Activated B cell treated with CpG ODN at 0.5 μM for 24 hours (primary cell): Measurements from ENCODE around the gene ZNF248. TPM values are rescaled to one million over a fixed set of nuclear protein-coding genes. Genes with fewer than 3 reads are reported as not detected.

ENCODE experiments used
- ATAC-seq: fragments of 200-7000 bp; cut with Tn5 transposase; one replicate; pipeline ENCODE4 v1.10.0; 2021; ENCODE audit warnings: low read depth, mild to moderate bottlenecking, moderate library complexity
- CTCF ChIA-PET: fragments of 350-600 bp; sonication (Branson Sonifier 250); formaldehyde crosslinking; loops from one replicate; lab custom pipeline; 2021; ENCODE audit warnings: antibody characterized with exemption; lab: Charles Lee
- POLR2A ChIA-PET: fragments of 350-600 bp; sonication (Branson Sonifier 250); formaldehyde crosslinking; loops from one replicate; lab custom pipeline; 2021; ENCODE audit warnings: antibody characterized with exemption; lab: Charles Lee
- DNase-seq: peaks from one replicate; pipeline ENCODE4 v3.0.0; 2022
- H3K27ac Mint-ChIP-seq: one replicate; pipeline ENCODE4 v1.8.0; 2020; ENCODE audit warnings: mixed read lengths
- H3K27me3 Mint-ChIP-seq: one replicate; pipeline ENCODE4 v1.8.0; 2021; ENCODE audit warnings: mixed read lengths
- H3K36me3 Mint-ChIP-seq: one replicate; pipeline ENCODE4 v1.8.0; 2021; ENCODE audit warnings: low read depth, mixed read lengths
- H3K4me1 Mint-ChIP-seq: one replicate; pipeline ENCODE4 v1.8.0; 2021; ENCODE audit warnings: mixed read lengths
- H3K4me3 Mint-ChIP-seq: one replicate; pipeline ENCODE4 v1.8.0; 2020; ENCODE audit warnings: mild to moderate bottlenecking, mixed read lengths
- H3K9me3 Mint-ChIP-seq: one replicate; pipeline ENCODE4 v1.8.0; 2020; ENCODE audit warnings: mixed read lengths
- intact Hi-C: fragments of 100-400 bp; cut with micrococcal nuclease; formaldehyde crosslinking; loops from one replicate; pipeline ENCODE4 v1.15.1; 2024
- total RNA-seq: library from RNA; stranded (reverse); gene quantifications from 2 replicates; pipeline ENCODE4 v1.2.3, GENCODE V29; 2022
- TF ChIP-seq, protein P1 (sequence below): fragments of 200-600 bp; IDR thresholded peaks from one replicate; pipeline ENCODE4 v1.8.0; 2022; ENCODE audit warnings: antibody characterized with exemption, mild to moderate bottlenecking

The ZNF248 gene
- 9.2 and 12.1 TPM in 2 replicates for total RNA-seq

GRCh38 chr10:37857287-37858211 lies at the start of gene ZNF248:
ZNF248 (minus strand) TSS chr10:37857610; CDS start chr10:37856310, 1,300 bp downstream.
- CTCF ChIA-PET = no interaction called here

GRCh38 chr10:37906382-37906781 lies 49.0 kb upstream of the ZNF248 start:
- H3K36me3 Mint-ChIP-seq = no peaks in the 10 kb centered on the region
- intact Hi-C loops = no loop called here
- H3K27ac Mint-ChIP-seq = no peak overlapping the region

More at GRCh38 chr10:37857287-37858211, at the start of gene ZNF248:
- DNase-seq (peak; percentile 91), ATAC-seq (peak; percentile 96)
- H3K27me3 Mint-ChIP-seq = no peaks in the 10 kb centered on the region
- peak within 1 kb of the TSS; percentile 95 for H3K4me3 Mint-ChIP-seq
- POLR2A ChIA-PET = interaction anchor here (0.6 to 1.4 kb wide), 7 partner anchors 118 to 545 kb away, joined by 3 to 7 read pairs (median 4); partner anchors contain the start of genes ZNF25 and ZNF33A
- TF ChIP-seq, protein P1, sequence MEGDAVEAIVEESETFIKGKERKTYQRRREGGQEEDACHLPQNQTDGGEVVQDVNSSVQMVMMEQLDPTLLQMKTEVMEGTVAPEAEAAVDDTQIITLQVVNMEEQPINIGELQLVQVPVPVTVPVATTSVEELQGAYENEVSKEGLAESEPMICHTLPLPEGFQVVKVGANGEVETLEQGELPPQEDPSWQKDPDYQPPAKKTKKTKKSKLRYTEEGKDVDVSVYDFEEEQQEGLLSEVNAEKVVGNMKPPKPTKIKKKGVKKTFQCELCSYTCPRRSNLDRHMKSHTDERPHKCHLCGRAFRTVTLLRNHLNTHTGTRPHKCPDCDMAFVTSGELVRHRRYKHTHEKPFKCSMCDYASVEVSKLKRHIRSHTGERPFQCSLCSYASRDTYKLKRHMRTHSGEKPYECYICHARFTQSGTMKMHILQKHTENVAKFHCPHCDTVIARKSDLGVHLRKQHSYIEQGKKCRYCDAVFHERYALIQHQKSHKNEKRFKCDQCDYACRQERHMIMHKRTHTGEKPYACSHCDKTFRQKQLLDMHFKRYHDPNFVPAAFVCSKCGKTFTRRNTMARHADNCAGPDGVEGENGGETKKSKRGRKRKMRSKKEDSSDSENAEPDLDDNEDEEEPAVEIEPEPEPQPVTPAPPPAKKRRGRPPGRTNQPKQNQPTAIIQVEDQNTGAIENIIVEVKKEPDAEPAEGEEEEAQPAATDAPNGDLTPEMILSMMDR = no peak
- peak within 1 kb of the TSS; percentile 93 for H3K27ac Mint-ChIP-seq
- H3K9me3 Mint-ChIP-seq = no peaks in the 10 kb centered on the region
- peaks cover 31% of the 10 kb centered on the region for H3K4me1 Mint-ChIP-seq
- peaks cover 26% of the 10 kb centered on the region for H3K36me3 Mint-ChIP-seq
- intact Hi-C loops = loop anchor here (1.0 to 5.0 kb wide), 7 partner anchors 9 to 545 kb away; partner anchors contain the start of genes ZNF25, ZNF33A and ZNF37A

GRCh38 chr10:37896436-37896835 lies 39.0 kb upstream of the ZNF248 start:
- no peaks in the 10 kb centered on the region for H3K4me1 Mint-ChIP-seq
- intact Hi-C loops = no loop called here
- ATAC-seq (no peak), DNase-seq (no peak)
- H3K27me3 Mint-ChIP-seq = peaks cover 2% of the 10 kb centered on the region
- no peak overlapping the region for H3K27ac Mint-ChIP-seq
- H3K36me3 Mint-ChIP-seq = peaks cover 12% of the 10 kb centered on the region
- CTCF ChIA-PET = no interaction called here
- POLR2A ChIA-PET = no interaction called here
- TF ChIP-seq, protein P1 = no peak
- H3K9me3 Mint-ChIP-seq = peaks cover 28% of the 10 kb centered on the region
- H3K4me3 Mint-ChIP-seq = no peak overlapping the region

More at GRCh38 chr10:37906382-37906781, 49.0 kb upstream of the ZNF248 start:
- peaks cover 4% of the 10 kb centered on the region for H3K9me3 Mint-ChIP-seq
- DNase-seq (no peak), ATAC-seq (no peak)
- no peaks in the 10 kb centered on the region for H3K4me1 Mint-ChIP-seq
- TF ChIP-seq, protein P1 = no peak
- ChIA-PET CTCF (no interaction called here), POLR2A (no interaction called here)
- H3K4me3 Mint-ChIP-seq = no peak overlapping the region
- no peaks in the 10 kb centered on the region for H3K27me3 Mint-ChIP-seq

DNA sequence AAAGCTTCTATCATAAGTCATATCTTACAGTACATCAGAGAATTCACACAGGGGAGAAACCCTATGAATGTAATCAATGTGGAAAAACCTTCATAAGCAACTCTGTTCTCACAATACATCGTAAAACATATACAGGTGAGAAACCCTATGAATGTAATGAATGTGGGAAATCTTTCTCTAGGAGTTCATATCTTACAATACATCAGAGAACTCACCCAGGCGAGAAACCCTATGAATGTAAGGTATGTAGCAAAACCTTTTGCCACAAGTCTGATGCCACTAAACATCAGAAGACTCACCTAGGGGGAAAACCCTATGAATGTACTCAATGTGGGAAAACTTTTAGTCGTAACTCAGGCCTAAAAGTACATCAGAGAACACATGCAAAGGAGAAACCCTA lies 38.3 kb upstream of the ZNF248 start:
- CTCF ChIA-PET = no interaction called here
- DNase-seq = no peak
- Mint-ChIP-seq H3K27me3 (peaks cover 2% of the 10 kb centered on the region), H3K27ac (no peak overlapping the region), H3K4me3 (no peak overlapping the region), H3K4me1 (no peaks in the 10 kb centered on the region), H3K9me3 (peaks cover 33% of the 10 kb centered on the region), H3K36me3 (peaks cover 12% of the 10 kb centered on the region)
- no peak for ATAC-seq
- POLR2A ChIA-PET = no interaction called here
- intact Hi-C loops = no loop called here
- TF ChIP-seq, protein P1 = no peak

DNA sequence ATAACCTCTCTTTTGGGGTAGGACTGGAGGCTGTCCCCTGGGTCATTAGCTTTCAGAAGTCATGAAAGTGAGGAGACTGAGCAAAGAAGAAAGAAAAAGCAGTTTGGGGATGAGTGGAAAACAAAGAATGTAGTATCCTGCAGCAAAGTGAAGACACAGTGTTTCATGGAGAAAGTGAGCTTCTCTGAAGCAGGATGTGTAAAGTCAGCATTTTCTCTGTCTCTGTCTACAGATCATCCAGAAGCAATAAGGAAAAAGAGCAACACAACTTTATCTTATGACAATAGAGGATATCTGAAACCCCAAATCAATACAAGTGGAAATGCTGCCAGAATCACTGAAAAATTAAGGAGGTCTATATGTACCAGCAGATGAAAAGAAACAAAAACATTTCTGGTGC lies 28.4 kb upstream of the ZNF248 start:
- no peaks in the 10 kb centered on the region for H3K4me1 Mint-ChIP-seq
- H3K27me3 Mint-ChIP-seq = no peaks in the 10 kb centered on the region
- DNase-seq (no peak), ATAC-seq (no peak)
- TF ChIP-seq, protein P1 = no peak
- no peak overlapping the region for H3K4me3 Mint-ChIP-seq
- intact Hi-C loops = no loop called here
- H3K36me3 Mint-ChIP-seq = peaks cover 4% of the 10 kb centered on the region
- peaks cover 11% of the 10 kb centered on the region for H3K9me3 Mint-ChIP-seq
- ChIA-PET POLR2A (no interaction called here), CTCF (no interaction called here)
- H3K27ac Mint-ChIP-seq = no peak overlapping the region
